ENCODE measurements around the gene PDE3B.
"Not testable (repeated sequence)": the region's sequence is repeated elsewhere in the genome, so short reads cannot be mapped to it uniquely, and the experiment has no call there.

The PDE3B gene

GRCh38 chr11:14768526-14769188 is 125.1 kb downstream of the PDE3B start:
- no peaks in the 10 kb centered on the region for H3K4me1 Mint-ChIP-seq
- no peak for TF ChIP-seq CTCF (IDR thresholded peaks at IDR 0.05)
- no peaks in the 10 kb centered on the region for H3K27me3 Mint-ChIP-seq (ENCODE audit: low read depth, poor library complexity)
- H3K4me3 Mint-ChIP-seq: no peak overlapping the region
- H3K9me3 Mint-ChIP-seq: no peaks in the 10 kb centered on the region
- DNase-seq: no peak
- H3K36me3 Mint-ChIP-seq (ENCODE audit: low read depth): no peaks in the 10 kb centered on the region
- no peak overlapping the region for H3K27ac Mint-ChIP-seq

- no peak for DNase-seq
- Mint-ChIP-seq H3K4me1 (no peaks in the 10 kb centered on the region), H3K9me3 (peaks cover 15% of the 10 kb centered on the region), H3K27me3 (ENCODE audit: low read depth, poor library complexity) (no peaks in the 10 kb centered on the region), H3K36me3 (ENCODE audit: low read depth) (peaks cover 27% of the 10 kb centered on the region), H3K4me3 (no peak overlapping the region), H3K27ac (no peak overlapping the region)
- TF ChIP-seq CTCF (IDR thresholded peaks at IDR 0.05): no peak
These were observed 130.2 kb downstream of the PDE3B start for GRCh38 chr11:14773755-14774154.

GRCh38 chr11:14774721-14775120 is 131.1 kb downstream of the PDE3B start:
- H3K36me3 Mint-ChIP-seq (ENCODE audit: low read depth): peaks cover 31% of the 10 kb centered on the region
- DNase-seq: no peak
- H3K27me3 Mint-ChIP-seq (ENCODE audit: low read depth, poor library complexity): no peaks in the 10 kb centered on the region
- TF ChIP-seq CTCF (IDR thresholded peaks at IDR 0.05): no peak
- H3K4me3 Mint-ChIP-seq: no peak overlapping the region
- H3K27ac Mint-ChIP-seq: no peak overlapping the region
- H3K4me1 Mint-ChIP-seq: no peaks in the 10 kb centered on the region
- H3K9me3 Mint-ChIP-seq: peaks cover 23% of the 10 kb centered on the region

GRCh38 chr11:14775897-14776296 is 132.3 kb downstream of the PDE3B start:
- peaks cover 33% of the 10 kb centered on the region for H3K9me3 Mint-ChIP-seq
- no peak overlapping the region for H3K4me3 Mint-ChIP-seq
- H3K27me3 Mint-ChIP-seq (ENCODE audit: low read depth, poor library complexity): no peaks in the 10 kb centered on the region
- H3K4me1 Mint-ChIP-seq: no peaks in the 10 kb centered on the region
- TF ChIP-seq CTCF (IDR thresholded peaks at IDR 0.05): no peak
- H3K36me3 Mint-ChIP-seq (ENCODE audit: low read depth): peaks cover 31% of the 10 kb centered on the region
- no peak for DNase-seq
- no peak overlapping the region for H3K27ac Mint-ChIP-seq

GRCh38 chr11:14778460-14778859 is 134.9 kb downstream of the PDE3B start:
- not testable (repeated sequence) for H3K4me3 Mint-ChIP-seq; H3K27ac Mint-ChIP-seq; DNase-seq; H3K4me1 Mint-ChIP-seq; H3K27me3 Mint-ChIP-seq (ENCODE audit: low read depth, poor library complexity)
- H3K36me3 Mint-ChIP-seq (ENCODE audit: low read depth): peaks cover 36% of the 10 kb centered on the region
- peaks cover 58% of the 10 kb centered on the region for H3K9me3 Mint-ChIP-seq

GRCh38 chr11:14783788-14784187 is 140.2 kb downstream of the PDE3B start:
- peaks cover 43% of the 10 kb centered on the region for H3K9me3 Mint-ChIP-seq
- DNase-seq: no peak
- no peak overlapping the region for H3K4me3 Mint-ChIP-seq
- peaks cover 8% of the 10 kb centered on the region for H3K36me3 Mint-ChIP-seq (ENCODE audit: low read depth)
- H3K27ac Mint-ChIP-seq: no peak overlapping the region
- no peak for TF ChIP-seq CTCF (IDR thresholded peaks at IDR 0.05)
- H3K27me3 Mint-ChIP-seq (ENCODE audit: low read depth, poor library complexity): no peaks in the 10 kb centered on the region
- H3K4me1 Mint-ChIP-seq: no peaks in the 10 kb centered on the region

All from nephron progenitor cell (in vitro differentiated cells).